A549 (cell line): ENCODE results near the gene FKBP2. TPM values are rescaled to one million over a fixed set of nuclear protein-coding genes. Genes with fewer than 3 reads are reported as not detected.

Experiments used
- ATAC-seq, 2 experiments: fragments of 200-7000 bp in 1 of 2; fragments of >200 bp in 1 of 2; cut with Nextera tagmentation in 1 of 2; cut with Tn5 transposase in 1 of 2; 3 replicates each; pipeline versions ENCODE4 v1.8.0 to v1.9.1; 2018 to 2020; ENCODE audit warnings: mild to moderate bottlenecking in 1 of 2, moderate library complexity in 1 of 2
- CTCF ChIA-PET: fragments of 300-600 bp; sonication (Branson Sonifier 250); formaldehyde crosslinking; extraction: SDS; loops from one replicate; lab custom pipeline; 2021; ENCODE audit warnings: antibody characterized with exemption, inconsistent platforms; lab: Yijun Ruan, JAX
- POLR2A ChIA-PET: fragments of 350-600 bp; formaldehyde crosslinking; extraction: SDS; loops from one replicate; lab custom pipeline; 2021; ENCODE audit warnings: antibody characterized with exemption, inconsistent platforms; lab: Yijun Ruan, JAX
- DNase-seq, 2 experiments: peaks; one replicate each; pipeline versions ENCODE4 v3.0.0 to v3.0.0-alpha.2; 2011 to 2016; ENCODE audit warnings: low read depth in 1 of 2, low spot score in 1 of 2
- FAIRE-seq: peaks from 2 replicates; lab custom pipeline; 2011; peaks lifted over from hg19 to GRCh38; lab: Jason Lieb, UNC
- H3K27ac ChIP-seq, 2 experiments: fragments of >200 bp; sonication (Bioruptor Twin); formaldehyde crosslinking; 3 replicates each; pipeline ENCODE4 v1.5.1; 2016 to 2017
- H3K4me1 ChIP-seq: fragments of >200 bp; sonication (Bioruptor Twin); formaldehyde crosslinking; 3 replicates; pipeline ENCODE4 v1.6.1; 2016
- H3K4me2 ChIP-seq: fragments of >200 bp; sonication (Bioruptor Twin); formaldehyde crosslinking; 3 replicates; pipeline ENCODE4 v1.6.1; 2016
- H3K4me3 ChIP-seq: fragments of >200 bp; sonication (Bioruptor Twin); formaldehyde crosslinking; 3 replicates; pipeline ENCODE4 v1.5.1; 2016
- H3K9me3 ChIP-seq: fragments of >200 bp; sonication (Bioruptor Twin); formaldehyde crosslinking; 3 replicates; pipeline ENCODE4 v1.6.1; 2016
- CBX2 ChIP-seq: fragments of 200-600 bp; sonication (generic); IDR thresholded peaks from 2 replicates; pipeline ENCODE4 v1.6.1; 2016; ENCODE audit warnings: low read depth, mild to moderate bottlenecking, borderline replicate concordance
- CEBPB ChIP-seq, 2 experiments: fragments of >200 bp in 1 of 2; sonication (Bioruptor Twin) in 1 of 2; formaldehyde crosslinking in 1 of 2; IDR thresholded peaks; 2 replicates each; pipeline ENCODE4 v1.6.1; 2012 to 2016
- CHD4 ChIP-seq: fragments of 200-600 bp; sonication (generic); IDR thresholded peaks from 2 replicates; pipeline ENCODE4 v1.6.1; 2016; ENCODE audit warnings: antibody characterized with exemption, mild to moderate bottlenecking, borderline replicate concordance
- EHF ChIP-seq: fragments of 250-450 bp; sonication (Bioruptor Pico); IDR thresholded peaks from 2 replicates; pipeline ENCODE4 v1.5.0; 2020; ENCODE audit warnings: mild to moderate bottlenecking
- EHMT2 ChIP-seq: fragments of 200-600 bp; sonication (generic); IDR thresholded peaks from 2 replicates; pipeline ENCODE4 v1.6.1; 2016; ENCODE audit warnings: antibody characterized with exemption, low read depth, mild to moderate bottlenecking, moderate library complexity
- HOXA7 ChIP-seq: fragments of 250-450 bp; sonication (Bioruptor Pico); IDR thresholded peaks from 2 replicates; pipeline ENCODE4 v1.5.0; 2020; ENCODE audit warnings: mild to moderate bottlenecking, moderate library complexity
- HOXB5 ChIP-seq: fragments of 250-450 bp; sonication (Bioruptor Pico); IDR thresholded peaks from 2 replicates; pipeline ENCODE4 v1.5.0; 2020; ENCODE audit warnings: mild to moderate bottlenecking, moderate library complexity
- PBX3 ChIP-seq: IDR thresholded peaks from 2 replicates; pipeline ENCODE4 v1.6.1; 2012
- RAD21 ChIP-seq, 2 experiments: fragments of >200 bp in 1 of 2; sonication (Bioruptor Twin) in 1 of 2; formaldehyde crosslinking in 1 of 2; IDR thresholded peaks in 1 of 2; conservative IDR thresholded peaks in 1 of 2; 2 replicates in 1 of 2; 3 replicates in 1 of 2; pipeline ENCODE4 v1.6.1; 2012 to 2018; ENCODE audit warnings: inconsistent platforms in 1 of 2
- RCOR1 ChIP-seq: fragments of 150-350 bp; IDR thresholded peaks from 2 replicates; pipeline ENCODE4 v1.6.1; 2014; ENCODE audit warnings: antibody characterized with exemption, low read length, low read depth
- REST ChIP-seq: fragments of 200-600 bp; sonication (generic); IDR thresholded peaks from 2 replicates; pipeline ENCODE4 v1.6.1; 2016; ENCODE audit warnings: antibody characterized with exemption, mild to moderate bottlenecking, moderate library complexity
- RNF2 ChIP-seq: fragments of 200-600 bp; sonication (generic); IDR thresholded peaks from 2 replicates; pipeline ENCODE4 v1.6.1; 2016; ENCODE audit warnings: low read depth, mild to moderate bottlenecking, antibody characterized with exemption, moderate library complexity, borderline replicate concordance
- SREBF2 ChIP-seq: fragments of 450-650 bp; IDR thresholded peaks from 2 replicates; pipeline ENCODE4 v1.6.1; 2014; ENCODE audit warnings: mild to moderate bottlenecking, moderate library complexity
- ZC3H11A ChIP-seq: fragments of 450-650 bp; IDR thresholded peaks from 2 replicates; pipeline ENCODE4 v1.6.1; 2014; ENCODE audit warnings: antibody characterized with exemption, mild to moderate bottlenecking
- ZNF302 ChIP-seq: fragments of 250-450 bp; sonication (Bioruptor Pico); IDR thresholded peaks from 2 replicates; pipeline ENCODE4 v1.9.0; 2021; ENCODE audit warnings: inconsistent platforms, mild to moderate bottlenecking, moderate library complexity
- WGBS: methylation state at CpG from one replicate; pipeline ENCODE4 v1.1.6; 2017; ENCODE audit errors: missing lambda C conversion rate; 5-methylcytosine and 5-hydroxymethylcytosine counted together
- polyA plus RNA-seq, 4 experiments: library from polyadenylated mRNA; depleted of rRNA in 3 of 4; stranded (reverse); fragments of >200 nt; fragmentation: RNase III in 1 of 4; extraction: RNeasy Plus Mini Kit Qiagen cat#74134 plus additional on column Dnase treatment in 1 of 4; gene quantifications; 2 replicates in 3 of 4; 3 replicates in 1 of 4; pipeline ENCODE4 v1.2.3, GENCODE V29; 2011 to 2017
- TF ChIP-seq, protein P1 (sequence below): fragments of 150-350 bp; IDR thresholded peaks from 2 replicates; pipeline ENCODE4 v1.6.1; 2014; ENCODE audit warnings: low read depth, mild to moderate bottlenecking, low read length
- TF ChIP-seq, protein P2 (sequence below): fragments of >200 bp; sonication (Bioruptor Twin); formaldehyde crosslinking; IDR thresholded peaks from 3 replicates; pipeline ENCODE4 v1.5.1; 2016

FKBP2 gene
- polyA plus RNA-seq, 2 of the 4 experiments (the other 2 are of a cell fraction), result 40.5 to 131 TPM

- Histone ChIP-seq H3K4me2 (no peak overlapping the region), H3K27ac (no peak overlapping the region), H3K9me3 (no peaks in the 10 kb centered on the region), H3K4me1 (no peaks in the 10 kb centered on the region), H3K4me3 (no peak overlapping the region)
- FAIRE-seq (no peak), DNase-seq (no peak), ATAC-seq (peak in 1 of 2 experiments; percentile 4; a peak in 2 of 6 replicates)
- POLR2A ChIA-PET, result interaction anchor here (1.3 kb wide), 1 partner anchor 10 kb away, joined by 5 read pairs; no protein-coding TSS in a partner anchor
- CTCF ChIA-PET, result interaction anchor here (0.9 to 20.3 kb wide), 7 partner anchors 7 to 92 kb away, joined by 3 to 254 read pairs (median 12); partner anchors contain the start of genes CATSPERZ, DNAJC4, FERMT3 and NUDT22
- WGBS, result 95% methylated on average over 17 of the region's 24 CpGs
- no peak for TF ChIP-seq CBX2
- TF ChIP-seq, protein P1, sequence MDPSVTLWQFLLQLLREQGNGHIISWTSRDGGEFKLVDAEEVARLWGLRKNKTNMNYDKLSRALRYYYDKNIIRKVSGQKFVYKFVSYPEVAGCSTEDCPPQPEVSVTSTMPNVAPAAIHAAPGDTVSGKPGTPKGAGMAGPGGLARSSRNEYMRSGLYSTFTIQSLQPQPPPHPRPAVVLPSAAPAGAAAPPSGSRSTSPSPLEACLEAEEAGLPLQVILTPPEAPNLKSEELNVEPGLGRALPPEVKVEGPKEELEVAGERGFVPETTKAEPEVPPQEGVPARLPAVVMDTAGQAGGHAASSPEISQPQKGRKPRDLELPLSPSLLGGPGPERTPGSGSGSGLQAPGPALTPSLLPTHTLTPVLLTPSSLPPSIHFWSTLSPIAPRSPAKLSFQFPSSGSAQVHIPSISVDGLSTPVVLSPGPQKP, result no peak
- TF ChIP-seq EHMT2, result no peak
- no peak for TF ChIP-seq RCOR1
- no peak for TF ChIP-seq ZC3H11A
- no peak for TF ChIP-seq HOXA7 (CRISPR knock-in tag)
- TF ChIP-seq REST, result no peak
These were observed 30.4 kb upstream of the FKBP2 start for GRCh38 chr11:64210301-64211020.

DNA sequence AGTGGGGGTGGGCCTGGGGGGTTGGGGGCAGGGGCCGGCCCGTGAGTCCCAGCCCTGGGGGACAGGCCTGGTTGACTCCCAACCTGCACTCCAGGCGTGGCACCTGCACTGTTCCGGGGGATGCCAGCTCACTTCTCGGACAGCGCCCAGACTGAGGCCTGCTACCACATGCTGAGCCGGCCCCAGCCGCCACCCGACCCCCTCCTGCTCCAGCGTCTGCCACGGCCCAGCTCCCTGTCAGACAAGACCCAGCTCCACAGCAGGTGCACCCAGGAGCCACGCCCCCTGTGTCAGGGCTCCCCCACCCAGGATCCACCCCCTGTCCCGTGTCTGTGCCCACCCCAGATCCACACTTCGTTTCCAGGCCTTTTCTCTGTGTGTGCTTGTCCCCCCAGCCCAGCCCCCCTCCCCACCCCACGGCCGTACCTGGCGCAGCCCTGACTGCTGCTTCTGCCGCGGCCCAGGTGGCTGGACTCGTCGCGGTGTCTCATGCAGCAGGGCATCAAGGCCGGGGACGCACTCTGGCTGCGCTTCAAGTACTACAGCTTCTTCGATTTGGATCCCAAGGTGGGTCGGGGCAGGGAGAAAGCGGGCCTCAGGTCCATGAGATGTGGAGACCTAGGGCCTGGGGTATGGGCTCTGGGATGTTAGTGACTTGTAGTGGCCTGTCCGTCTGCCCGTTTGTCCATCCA, 29.6 kb upstream of the FKBP2 start:
- H3K27ac ChIP-seq, result no peak overlapping the region
- POLR2A ChIA-PET, result interaction anchor here (0.7 to 2.3 kb wide), 3 partner anchors 9 to 31 kb away, joined by 3 to 9 read pairs (median 5); partner anchors contain the start of gene STIP1
- no peaks in the 10 kb centered on the region for H3K9me3 ChIP-seq
- no peak for DNase-seq
- WGBS, result 88% methylated on average over 17 of the region's 30 CpGs
- FAIRE-seq, result no peak
- H3K4me2 ChIP-seq, result no peak overlapping the region
- CTCF ChIA-PET, result interaction anchor here (2.8 to 20.3 kb wide), 4 partner anchors 8 to 91 kb away, joined by 12 to 254 read pairs (median 194); partner anchors contain the start of genes CATSPERZ, DNAJC4, FERMT3 and NUDT22
- TF ChIP-seq EHF (CRISPR knock-in tag) (no peak), RAD21 (conservative IDR thresholded peaks at IDR 0.05 in 1 of 2, IDR thresholded peaks at IDR 0.05 in 1 of 2) (no peak), HOXB5 (CRISPR knock-in tag) (no peak), RNF2 (no peak)
- no peaks in the 10 kb centered on the region for H3K4me1 ChIP-seq
- H3K4me3 ChIP-seq, result no peak overlapping the region
- no peak for ATAC-seq

DNA sequence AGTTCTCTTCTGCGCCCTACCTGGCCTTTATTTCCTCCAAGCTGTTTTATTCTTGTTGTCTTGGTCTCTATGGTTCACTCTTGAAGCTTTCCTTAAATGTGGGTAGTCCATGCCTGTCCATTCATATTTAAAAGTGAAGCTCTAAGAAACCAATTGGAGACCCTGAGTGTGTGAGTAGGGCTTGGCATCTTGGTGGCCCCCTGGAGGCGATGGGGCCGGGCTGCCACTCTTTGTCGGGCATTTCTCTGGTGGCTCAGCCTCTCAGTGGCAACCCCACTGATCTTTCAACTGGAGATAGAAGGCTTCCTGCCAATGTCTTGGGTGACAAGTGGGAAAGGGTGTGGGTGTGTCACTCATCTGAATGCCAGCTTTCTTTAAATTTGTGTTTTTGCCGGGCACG, 24.0 kb upstream of the FKBP2 start:
- Histone ChIP-seq H3K27ac (no peak overlapping the region), H3K9me3 (no peaks in the 10 kb centered on the region), H3K4me2 (no peak overlapping the region), H3K4me3 (no peak overlapping the region), H3K4me1 (no peaks in the 10 kb centered on the region)
- peak; percentile 29 to 30; a peak in 3 of 6 replicates for ATAC-seq
- WGBS, result 76% methylated on average over 4 of the region's 6 CpGs
- FAIRE-seq, result no peak
- TF ChIP-seq RAD21 (conservative IDR thresholded peaks at IDR 0.05 in 1 of 2, IDR thresholded peaks at IDR 0.05 in 1 of 2) (no peak), SREBF2 (no peak), RCOR1 (no peak), CHD4 (no peak), CEBPB (IDR thresholded peaks at IDR 0.05) (no peak), PBX3 (no peak), ZNF302 (no peak)
- TF ChIP-seq, protein P2, sequence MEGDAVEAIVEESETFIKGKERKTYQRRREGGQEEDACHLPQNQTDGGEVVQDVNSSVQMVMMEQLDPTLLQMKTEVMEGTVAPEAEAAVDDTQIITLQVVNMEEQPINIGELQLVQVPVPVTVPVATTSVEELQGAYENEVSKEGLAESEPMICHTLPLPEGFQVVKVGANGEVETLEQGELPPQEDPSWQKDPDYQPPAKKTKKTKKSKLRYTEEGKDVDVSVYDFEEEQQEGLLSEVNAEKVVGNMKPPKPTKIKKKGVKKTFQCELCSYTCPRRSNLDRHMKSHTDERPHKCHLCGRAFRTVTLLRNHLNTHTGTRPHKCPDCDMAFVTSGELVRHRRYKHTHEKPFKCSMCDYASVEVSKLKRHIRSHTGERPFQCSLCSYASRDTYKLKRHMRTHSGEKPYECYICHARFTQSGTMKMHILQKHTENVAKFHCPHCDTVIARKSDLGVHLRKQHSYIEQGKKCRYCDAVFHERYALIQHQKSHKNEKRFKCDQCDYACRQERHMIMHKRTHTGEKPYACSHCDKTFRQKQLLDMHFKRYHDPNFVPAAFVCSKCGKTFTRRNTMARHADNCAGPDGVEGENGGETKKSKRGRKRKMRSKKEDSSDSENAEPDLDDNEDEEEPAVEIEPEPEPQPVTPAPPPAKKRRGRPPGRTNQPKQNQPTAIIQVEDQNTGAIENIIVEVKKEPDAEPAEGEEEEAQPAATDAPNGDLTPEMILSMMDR, result no peak
- ChIA-PET CTCF (interaction anchor here (0.8 to 19.9 kb wide), 5 partner anchors 9 to 84 kb away, joined by 3 to 254 read pairs (median 7); partner anchors contain the start of genes CATSPERZ, FERMT3, NUDT22 and PLCB3), POLR2A (no interaction called here)
- no peak for DNase-seq
